ENCODE results near the gene CCDC17.
A peak's percentile ranks its signal among the peaks of the same experiment; 100 is the strongest.

CCDC17 gene

DNA sequence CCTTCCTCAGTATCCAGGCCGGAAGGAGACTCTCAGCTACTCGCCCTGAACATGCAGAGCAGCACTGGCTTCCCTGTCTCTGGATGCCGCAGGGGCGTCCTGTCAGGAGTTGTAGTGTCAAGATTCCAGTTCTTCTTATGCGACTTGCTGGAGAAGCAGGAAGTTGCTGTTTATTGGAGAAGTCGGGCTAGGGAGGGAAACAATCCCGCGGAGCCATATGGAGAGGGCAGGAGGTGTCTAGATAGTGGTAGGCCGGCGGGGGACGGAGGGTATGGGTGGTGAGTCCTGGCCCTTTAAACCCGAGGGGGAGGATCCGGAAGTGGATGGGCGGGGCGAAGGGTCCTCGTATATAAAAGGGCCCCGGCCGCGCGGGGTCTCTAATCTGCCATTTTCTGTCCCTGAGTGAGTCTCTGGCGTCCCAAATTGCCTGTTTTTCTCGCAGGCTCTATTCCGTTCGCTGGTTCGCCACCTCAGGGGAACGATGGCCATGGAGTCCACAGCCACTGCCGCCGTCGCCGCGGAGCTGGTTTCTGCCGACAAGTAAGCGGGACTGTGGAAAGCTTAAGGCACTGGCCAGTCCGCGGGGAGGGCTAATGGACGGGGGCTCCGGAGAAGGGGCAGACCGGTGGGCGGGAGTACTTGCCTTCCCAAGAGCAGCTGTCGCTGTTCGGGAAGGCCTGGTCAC lies 40.0 kb downstream of the CCDC17 start, which contains the start of gene NASP:
Gene NASP, plus strand, starts transcription at position 376 of the 685 bp plus-strand sequence. Its CDS starts 106 bp downstream, at position 482.
- peak; percentile 86 for DNase-seq (ENCODE audit: low read depth)

DNA sequence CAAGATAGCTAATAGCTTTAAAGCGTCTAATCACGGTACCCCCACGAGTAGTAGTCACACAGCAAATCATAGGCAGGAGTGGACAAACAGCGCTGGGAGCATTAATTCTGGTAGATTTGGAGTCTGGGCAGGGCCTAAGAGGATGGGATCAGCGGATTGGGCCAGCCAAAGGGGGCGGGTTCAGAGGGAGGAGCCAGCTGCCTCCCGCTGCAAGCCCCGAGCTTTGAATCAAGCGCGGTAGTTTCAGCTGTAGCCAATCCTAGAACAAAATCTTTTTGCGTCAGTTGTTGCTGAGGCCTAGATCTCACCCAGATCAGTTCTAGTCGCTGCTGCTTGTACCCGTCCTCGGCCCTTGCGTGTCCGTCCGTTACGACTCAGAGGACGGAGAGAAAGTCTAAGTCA lies 40.6 kb downstream of the CCDC17 start:
- DNase-seq (ENCODE audit: low read depth): peak; percentile 98

DNA sequence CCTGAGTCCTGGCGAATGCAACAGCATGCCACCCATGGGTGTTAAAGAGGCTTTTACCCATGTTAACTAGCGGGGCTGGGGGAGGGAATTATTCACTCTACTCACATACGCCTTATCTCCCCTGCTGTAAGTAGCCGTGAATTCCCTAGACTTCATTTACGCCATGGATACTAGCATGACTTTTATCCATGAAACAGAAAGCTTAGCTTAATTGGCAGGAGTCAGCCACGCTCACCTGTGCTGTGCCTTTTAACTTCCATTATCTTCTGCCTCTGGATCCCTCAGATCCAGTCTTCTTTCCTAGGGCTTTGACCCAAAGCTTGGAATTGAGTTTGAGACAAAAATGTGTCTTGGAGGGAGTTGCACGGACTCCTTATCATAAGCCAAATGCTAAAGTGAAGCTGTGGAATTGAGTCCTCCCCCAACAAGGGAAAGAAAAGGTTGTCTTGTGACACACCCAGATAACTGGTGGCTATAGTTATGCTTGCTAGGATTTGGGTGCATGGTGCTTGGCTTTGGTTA lies 49.7 kb downstream of the CCDC17 start:
- no peak for DNase-seq (ENCODE audit: low read depth)

DNA sequence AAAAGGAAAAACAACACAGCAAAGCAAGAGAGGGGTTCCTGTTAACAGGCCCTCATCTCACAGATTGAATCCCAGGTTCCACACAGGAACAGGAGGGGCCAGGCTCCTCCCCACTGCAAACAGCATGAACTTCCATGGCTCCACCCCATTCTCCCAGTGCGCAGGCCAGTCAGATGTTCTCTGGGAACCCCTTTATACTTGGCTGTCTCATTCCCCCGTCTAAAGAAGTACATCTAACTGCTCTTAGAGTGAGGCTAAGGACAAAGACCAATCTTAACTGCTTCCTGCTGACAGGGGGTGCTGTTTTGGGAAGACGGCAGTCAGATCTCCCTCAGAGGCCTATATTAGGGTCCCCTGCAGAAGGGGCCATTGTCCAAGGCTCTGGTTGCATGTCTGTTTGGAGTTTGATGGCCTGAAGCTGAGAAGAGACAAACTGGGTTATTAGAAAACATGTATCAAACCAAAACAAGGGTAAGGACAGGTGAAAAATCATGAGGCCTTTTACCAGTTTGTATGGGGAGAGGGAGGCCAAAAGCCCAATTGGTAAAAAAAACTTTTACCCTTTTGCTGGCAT lies 50.5 kb downstream of the CCDC17 start:
- DNase-seq (ENCODE audit: low read depth): no peak

DNA sequence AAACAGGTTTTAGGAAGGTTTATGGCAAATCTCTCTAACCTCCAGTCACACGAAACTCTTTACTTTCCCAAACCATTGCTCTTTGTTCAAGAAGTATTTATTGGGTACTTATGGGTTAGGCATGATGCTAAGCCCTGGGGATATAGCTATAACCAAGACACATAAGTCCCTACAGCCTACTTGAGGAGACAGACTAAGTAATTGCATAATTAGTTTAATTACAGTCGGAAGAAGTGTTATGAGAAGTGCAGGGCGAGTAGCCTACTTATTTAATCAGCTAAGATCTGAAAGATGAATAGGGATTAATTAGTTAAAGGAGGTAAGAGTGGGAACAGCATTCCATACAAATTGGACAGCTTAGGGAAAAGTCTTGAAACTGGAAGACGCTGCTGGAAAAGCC lies 53.2 kb downstream of the CCDC17 start:
- DNase-seq (ENCODE audit: low read depth): no peak

Data from EH (cell line).